HuH-7.5 (cell line): Measurements from ENCODE around the gene CCDC144A.
"Not testable (repeated sequence)": the region's sequence is repeated elsewhere in the genome, so short reads cannot be mapped to it uniquely, and the experiment has no call there.

Experiments used
- DNase-seq: peaks from one replicate; pipeline ENCODE4 v3.0.0; 2011; ENCODE audit warnings: low spot score

Gene CCDC144A

GRCh38 chr17:16689731-16690281, at the start of gene CCDC144A:
CCDC144A (plus strand) TSS chr17:16690241; CDS start chr17:16690401, 160 bp downstream.
- not testable (repeated sequence) for DNase-seq

GRCh38 chr17:16649585-16649984, 40.5 kb upstream of the CCDC144A start:
- no peak for DNase-seq

- DNase-seq = no peak
Observed at GRCh38 chr17:16652252-16652651, 37.8 kb upstream of the CCDC144A start.

- DNase-seq = no peak
Observed at GRCh38 chr17:16652847-16653366, 37.1 kb upstream of the CCDC144A start.

- peak; percentile 71 for DNase-seq
Observed at GRCh38 chr17:16653367-16654041, 36.5 kb upstream of the CCDC144A start, which contains the start of gene ZNF624. ZNF624 (minus strand) TSS chr17:16653850.

- DNase-seq = no peak
Observed at GRCh38 chr17:16661217-16661616, 28.8 kb upstream of the CCDC144A start.

GRCh38 chr17:16662936-16663335, 27.1 kb upstream of the CCDC144A start:
- DNase-seq = no peak

GRCh38 chr17:16666553-16666906, 23.5 kb upstream of the CCDC144A start:
- DNase-seq = not testable (repeated sequence)

- DNase-seq = not testable (repeated sequence)
Observed at GRCh38 chr17:16666907-16667636, 23.0 kb upstream of the CCDC144A start.

- DNase-seq = no peak
Observed at GRCh38 chr17:16676676-16677268, 13.3 kb upstream of the CCDC144A start.

- not testable (repeated sequence) for DNase-seq
Observed at GRCh38 chr17:16683290-16684138, 6.5 kb upstream of the CCDC144A start.

GRCh38 chr17:16686019-16686418, 4.0 kb upstream of the CCDC144A start:
- not testable (repeated sequence) for DNase-seq

- DNase-seq = not testable (repeated sequence)
Observed at GRCh38 chr17:16687151-16687550, 2.9 kb upstream of the CCDC144A start.

- not testable (repeated sequence) for DNase-seq
Observed at GRCh38 chr17:16690447-16690846, 406 bp downstream of the CCDC144A start.

GRCh38 chr17:16697603-16698002, 7.6 kb downstream of the CCDC144A start:
- not testable (repeated sequence) for DNase-seq

- not testable (repeated sequence) for DNase-seq
Observed at GRCh38 chr17:16745492-16746203, 55.6 kb downstream of the CCDC144A start.

- not testable (repeated sequence) for DNase-seq
Observed at GRCh38 chr17:16746571-16746970, 56.5 kb downstream of the CCDC144A start.

- DNase-seq = not testable (repeated sequence)
Observed at GRCh38 chr17:16750515-16750914, 60.5 kb downstream of the CCDC144A start.

GRCh38 chr17:16751224-16751923, 61.3 kb downstream of the CCDC144A start:
- DNase-seq = not testable (repeated sequence)

- DNase-seq = not testable (repeated sequence)
Observed at GRCh38 chr17:16751924-16752287, 61.9 kb downstream of the CCDC144A start.
